ENCODE data around the gene COL23A1.

Gene COL23A1

GRCh38 chr5:178224403-178224802, 365.8 kb downstream of the COL23A1 start:
- no peaks in the 10 kb centered on the region for H3K27me3 ChIP-seq
- H3K4me3 ChIP-seq = no peak overlapping the region
- TF ChIP-seq CTCF (IDR thresholded peaks at IDR 0.05) = no peak
- no peaks in the 10 kb centered on the region for H3K4me1 ChIP-seq
- H3K9me3 ChIP-seq = no peaks in the 10 kb centered on the region
- no peak for DNase-seq
- intact Hi-C loops (cut with DNase I; ENCODE audit: low total_unique reads) = no loop called here
- H3K27ac ChIP-seq = no peak overlapping the region
- H3K36me3 ChIP-seq = peaks cover 12 to 86% (median 47%) of the 10 kb centered on the region in 3 donors

- H3K4me3 ChIP-seq = no peak overlapping the region
- H3K9me3 ChIP-seq = no peaks in the 10 kb centered on the region
- no peaks in the 10 kb centered on the region for H3K4me1 ChIP-seq
- no peak for DNase-seq
- H3K36me3 ChIP-seq = peaks cover 8 to 81% (median 47%) of the 10 kb centered on the region in 3 donors
- intact Hi-C loops (cut with DNase I; ENCODE audit: low total_unique reads) = no loop called here
- TF ChIP-seq CTCF (IDR thresholded peaks at IDR 0.05) = no peak
- H3K27ac ChIP-seq = no peak overlapping the region
- H3K27me3 ChIP-seq = no peaks in the 10 kb centered on the region
Observed at GRCh38 chr5:178223828-178224335, 366.3 kb downstream of the COL23A1 start.

GRCh38 chr5:178223196-178223773, 366.9 kb downstream of the COL23A1 start:
- intact Hi-C loops (cut with DNase I; ENCODE audit: low total_unique reads) = no loop called here
- no peak overlapping the region for H3K27ac ChIP-seq
- no peaks in the 10 kb centered on the region for H3K27me3 ChIP-seq
- H3K4me3 ChIP-seq = no peak overlapping the region
- H3K9me3 ChIP-seq = no peaks in the 10 kb centered on the region
- DNase-seq = no peak
- H3K4me1 ChIP-seq = no peaks in the 10 kb centered on the region
- no peak for TF ChIP-seq CTCF (IDR thresholded peaks at IDR 0.05)
- peaks cover 8 to 79% (median 42%) of the 10 kb centered on the region in 3 donors for H3K36me3 ChIP-seq

GRCh38 chr5:178222292-178222691, 367.9 kb downstream of the COL23A1 start:
- no peaks in the 10 kb centered on the region for H3K27me3 ChIP-seq
- intact Hi-C loops (cut with DNase I; ENCODE audit: low total_unique reads) = no loop called here
- TF ChIP-seq CTCF (IDR thresholded peaks at IDR 0.05) = no peak
- no peak overlapping the region for H3K4me3 ChIP-seq
- no peaks in the 10 kb centered on the region for H3K4me1 ChIP-seq
- peaks cover 8 to 74% (median 32%) of the 10 kb centered on the region in 3 donors for H3K36me3 ChIP-seq
- no peaks in the 10 kb centered on the region for H3K9me3 ChIP-seq
- no peak for DNase-seq
- no peak overlapping the region for H3K27ac ChIP-seq

- Histone ChIP-seq H3K36me3 (peaks cover 8 to 74% (median 29%) of the 10 kb centered on the region in 3 donors), H3K9me3 (no peaks in the 10 kb centered on the region)
- intact Hi-C loops (cut with DNase I; ENCODE audit: low total_unique reads) = no loop called here
Observed at GRCh38 chr5:178221853-178222252, 368.3 kb downstream of the COL23A1 start.

More at GRCh38 chr5:178221853-178222252, 368.3 kb downstream of the COL23A1 start:
- Histone ChIP-seq H3K4me3 (no peak overlapping the region), H3K27me3 (no peaks in the 10 kb centered on the region), H3K27ac (no peak overlapping the region), H3K4me1 (no peaks in the 10 kb centered on the region)
- TF ChIP-seq CTCF (IDR thresholded peaks at IDR 0.05) = no peak
- no peak for DNase-seq

All from tibial artery (tissue), 4 donors.